Gastroesophageal sphincter (tissue), 3 donors: ENCODE data around the gene ARHGEF9.

ENCODE experiments used
- CTCF ChIP-seq, 4 experiments: fragments of 200-600 bp in 2 of 4; fragments of 450-650 bp in 2 of 4; sonication (generic) in 1 of 4; IDR thresholded peaks; one replicate each; pipeline ENCODE4 v1.5.1; 2017 to 2019; ENCODE audit warnings: antibody characterized with exemption in 4 of 4, mild to moderate bottlenecking in 2 of 4, moderate library complexity in 2 of 4
- EP300 ChIP-seq: sonication (generic); formaldehyde crosslinking; IDR thresholded peaks from one replicate; pipeline ENCODE4 v1.6.1; 2017; ENCODE audit warnings: antibody characterized with exemption, mild to moderate bottlenecking
- POLR2A ChIP-seq, 2 donors: fragments of 450-650 bp; IDR thresholded peaks; one replicate each; pipeline ENCODE4 v1.6.1; 2017; ENCODE audit warnings: antibody characterized with exemption in 2 of 2, mild to moderate bottlenecking in 2 of 2, moderate library complexity in 1 of 2
- POLR2AphosphoS5 ChIP-seq: sonication (generic); formaldehyde crosslinking; IDR thresholded peaks from one replicate; pipeline ENCODE4 v1.6.1; 2017; ENCODE audit warnings: antibody characterized with exemption

DNA sequence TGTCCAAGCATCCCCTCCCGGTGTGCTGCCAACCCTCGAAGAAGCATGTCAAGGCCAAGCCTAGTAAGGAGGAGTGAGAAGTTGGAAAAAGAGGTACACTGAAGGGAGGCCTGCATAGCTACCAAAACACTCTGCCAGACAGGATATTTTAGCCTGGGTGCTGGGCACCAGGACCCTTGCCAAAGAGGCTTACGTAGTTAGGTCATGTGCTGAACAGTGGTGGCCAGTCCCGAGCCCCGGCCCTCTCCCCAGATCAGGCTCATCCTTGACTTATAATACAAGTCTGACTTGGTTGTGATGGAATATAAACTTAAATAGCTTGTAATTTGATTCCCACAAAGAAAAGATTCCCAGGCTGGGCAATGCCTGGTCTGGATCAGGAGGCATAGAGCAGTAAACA is 149.3 kb downstream of the ARHGEF9 start:
- TF ChIP-seq CTCF (IDR thresholded peaks at IDR 0.05): no peak
- no peak for TF ChIP-seq POLR2A (IDR thresholded peaks at IDR 0.05)
- TF ChIP-seq EP300: no peak
- no peak for TF ChIP-seq POLR2AphosphoS5
